Measurements from ENCODE around the gene HMX1.

The HMX1 gene

DNA sequence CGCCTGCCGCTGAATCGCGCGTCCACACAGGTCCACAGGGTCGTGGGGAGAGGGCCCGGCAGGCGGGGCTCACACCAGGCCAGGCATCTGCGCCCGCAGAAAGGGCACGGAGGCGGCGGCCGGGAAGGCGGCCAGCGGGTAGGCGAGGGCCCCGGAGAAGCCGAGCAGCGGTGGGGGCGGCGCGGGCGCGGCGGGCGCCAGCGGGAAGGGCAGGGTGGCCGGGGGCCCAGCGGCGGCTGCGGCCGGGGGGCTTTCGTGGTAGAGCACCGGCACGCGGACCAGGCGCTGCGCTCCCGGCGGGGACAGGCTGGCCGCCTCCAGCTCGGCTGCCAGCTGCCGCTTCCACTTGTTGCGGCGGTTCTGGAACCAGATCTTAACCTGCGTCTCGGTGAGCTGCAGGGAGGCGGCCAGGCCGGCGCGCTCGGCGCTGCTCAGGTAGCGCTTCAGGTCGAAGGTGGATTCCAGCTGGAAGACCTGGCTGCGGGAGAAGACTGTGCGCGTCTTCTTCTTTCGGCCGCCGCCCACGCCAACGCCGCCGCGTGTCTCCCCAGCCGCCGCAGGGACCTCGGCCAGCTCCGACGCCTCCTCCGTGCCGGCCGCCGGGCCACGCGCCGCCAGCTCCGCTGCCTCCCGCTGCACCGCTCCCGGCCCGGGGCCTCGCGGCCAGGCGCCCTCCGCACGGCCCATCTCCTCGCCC is 3.9 kb downstream of the HMX1 start:
- no peak for DNase-seq

DNA sequence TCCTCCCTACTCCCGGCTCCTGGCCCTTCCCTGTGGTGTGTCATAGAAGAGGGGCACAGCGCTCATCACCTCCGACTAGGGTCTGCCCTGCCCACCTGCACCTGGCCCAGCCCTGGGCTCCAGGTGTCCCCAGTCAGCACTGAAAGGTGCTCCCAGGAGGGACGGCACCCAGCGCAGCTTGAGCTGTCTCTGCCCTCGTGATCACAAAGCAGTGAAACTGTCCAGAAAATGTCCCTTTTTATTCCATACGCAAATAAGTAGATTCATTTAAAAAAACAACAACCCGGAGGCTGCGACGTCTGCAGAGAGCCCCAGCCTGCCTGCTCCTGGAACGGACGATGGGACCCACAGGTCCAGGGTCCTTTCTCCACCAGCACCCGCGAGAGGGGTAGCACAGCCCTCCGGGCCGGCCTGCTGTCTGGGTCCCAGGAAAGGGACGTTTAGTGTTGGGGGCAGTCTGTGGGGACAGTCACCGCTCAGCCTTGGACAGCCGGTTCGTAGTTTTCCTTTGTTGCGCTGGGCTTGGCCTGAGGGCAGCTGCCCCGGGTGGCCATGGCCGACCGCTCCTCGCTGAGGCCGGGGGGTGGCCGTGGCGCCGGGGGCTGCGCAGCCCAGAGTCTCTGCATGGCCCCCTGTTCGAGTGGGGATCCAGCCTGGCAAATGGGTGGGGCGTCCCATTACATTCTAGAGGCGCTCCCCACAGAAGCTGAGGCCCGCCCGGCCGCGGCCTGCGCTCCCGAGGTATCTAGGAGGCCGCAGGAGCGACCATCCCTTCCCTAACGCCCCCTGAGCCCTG is 4.6 kb downstream of the HMX1 start:
- no peak for DNase-seq

GRCh38 chr4:8866421-8866820 is 5.2 kb downstream of the HMX1 start:
- no peak for DNase-seq

- no peak for DNase-seq
These were observed 5.8 kb downstream of the HMX1 start for GRCh38 chr4:8865681-8866310.

DNA sequence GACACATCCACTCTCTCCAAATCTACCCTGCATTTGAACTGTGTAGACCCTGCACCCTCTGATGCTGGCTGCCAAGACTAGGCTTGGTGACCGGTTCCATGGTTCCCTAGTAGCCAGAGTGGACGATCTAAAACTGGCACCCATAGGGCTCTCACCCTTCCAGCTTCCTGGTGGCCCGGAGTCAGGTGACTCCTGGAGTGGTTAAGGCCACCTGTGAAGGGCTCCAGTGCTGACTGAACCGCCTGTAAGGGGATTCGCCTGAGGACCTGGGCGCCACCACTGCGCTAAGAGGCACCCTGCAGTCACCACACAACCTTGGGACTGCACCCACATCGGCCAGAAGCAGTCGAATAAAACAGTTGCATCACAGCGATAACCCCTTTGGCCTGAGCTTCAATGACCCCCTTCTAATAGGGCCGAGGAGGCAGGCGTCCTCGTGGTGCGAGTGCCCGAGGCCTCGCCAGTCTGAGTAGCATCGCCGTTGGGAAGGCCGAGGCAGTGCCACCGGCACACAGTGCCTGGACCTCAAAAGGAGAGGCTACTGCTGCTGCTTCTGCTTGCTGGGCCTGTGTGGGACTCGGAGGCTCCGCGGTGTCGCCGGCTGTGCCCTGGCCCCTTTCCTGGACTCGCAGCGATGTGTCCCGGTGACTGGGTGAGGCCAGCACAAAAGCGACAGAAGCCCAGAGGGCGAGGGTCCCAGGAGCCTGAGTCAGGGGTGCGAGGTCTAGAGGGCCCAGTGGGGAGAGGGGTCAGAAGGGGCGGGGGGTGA is 6.5 kb downstream of the HMX1 start:
- no peak for DNase-seq

- DNase-seq: no peak
These were observed 7.7 kb downstream of the HMX1 start for GRCh38 chr4:8863686-8864682.

GRCh38 chr4:8862800-8863685 is 8.6 kb downstream of the HMX1 start:
- DNase-seq: no peak

- no peak for DNase-seq
These were observed 9.3 kb downstream of the HMX1 start for GRCh38 chr4:8862334-8862733.

GRCh38 chr4:8861576-8862295 is 9.9 kb downstream of the HMX1 start:
- DNase-seq: no peak

DNA sequence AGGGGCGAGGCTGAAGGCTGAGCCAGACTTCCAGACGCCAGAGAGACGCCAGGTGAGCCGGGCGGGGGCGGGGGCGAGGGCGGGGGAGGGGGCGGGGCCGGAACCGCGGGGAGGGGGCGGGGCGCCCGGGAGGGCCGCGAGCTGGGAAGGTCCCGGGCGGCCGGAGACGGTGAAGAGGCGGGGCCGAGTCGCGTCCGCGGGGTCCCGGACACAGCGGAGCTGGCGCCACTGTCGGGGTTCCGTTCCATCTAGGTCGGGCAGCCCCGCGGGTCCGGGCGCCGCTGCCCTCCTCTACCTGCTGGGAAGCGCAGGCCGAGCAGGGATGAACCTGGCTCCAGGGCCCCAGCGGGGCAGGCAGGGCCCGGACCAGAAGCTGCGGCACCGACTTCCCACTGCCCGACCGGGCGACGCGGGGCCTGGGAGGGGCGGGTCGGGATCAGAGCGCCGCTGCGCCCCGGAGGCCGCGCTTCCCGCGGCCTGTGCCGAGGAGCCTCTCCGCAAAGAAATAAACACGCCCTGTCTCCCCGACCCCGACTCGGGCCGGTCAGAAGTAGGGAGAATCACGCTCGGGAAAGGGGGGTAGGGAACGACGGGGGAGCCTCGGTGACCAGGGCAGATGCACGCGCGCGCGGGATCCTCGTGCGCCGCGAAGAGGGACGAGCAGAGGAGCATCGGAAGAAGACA is 10.6 kb downstream of the HMX1 start:
- no peak for DNase-seq

DNA sequence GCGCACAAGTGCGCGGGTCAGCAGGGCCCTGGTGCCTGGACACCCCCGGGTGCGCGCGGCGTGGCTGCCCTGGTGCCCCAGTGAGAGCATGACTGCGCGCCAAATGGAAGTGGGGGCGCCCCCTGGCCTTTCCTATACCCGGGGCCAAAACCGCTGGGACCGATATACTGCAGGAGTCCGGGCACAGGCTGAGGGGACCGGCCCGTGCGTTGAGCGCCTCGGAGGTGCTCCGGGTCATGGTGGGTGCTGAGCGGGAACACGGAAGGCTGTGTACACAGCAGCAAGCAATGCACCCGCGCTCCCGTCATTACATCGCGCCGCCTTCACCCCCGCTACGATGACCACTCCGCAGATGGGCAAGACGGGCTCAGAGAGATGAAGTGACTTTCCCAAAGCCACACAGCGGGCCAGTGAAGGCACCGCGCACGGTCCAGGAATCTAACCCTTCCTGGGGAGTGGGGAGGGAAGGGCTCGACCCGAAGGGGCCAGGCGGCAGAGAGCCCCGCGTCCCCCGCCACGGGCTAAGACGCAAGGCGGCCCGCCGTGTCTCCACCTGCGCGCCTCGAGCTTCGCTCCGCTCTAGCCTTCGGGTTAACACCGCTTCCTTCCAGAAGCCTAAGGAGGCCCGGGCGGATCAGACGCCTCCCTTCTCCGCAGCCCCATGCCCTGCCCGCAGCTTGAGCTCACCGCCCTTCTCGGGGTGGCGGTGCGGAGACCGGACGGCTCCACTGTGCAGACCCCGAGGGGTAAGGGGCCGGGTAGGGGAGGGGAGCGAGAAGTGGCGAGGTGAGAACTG is 11.3 kb downstream of the HMX1 start:
- no peak for DNase-seq

DNA sequence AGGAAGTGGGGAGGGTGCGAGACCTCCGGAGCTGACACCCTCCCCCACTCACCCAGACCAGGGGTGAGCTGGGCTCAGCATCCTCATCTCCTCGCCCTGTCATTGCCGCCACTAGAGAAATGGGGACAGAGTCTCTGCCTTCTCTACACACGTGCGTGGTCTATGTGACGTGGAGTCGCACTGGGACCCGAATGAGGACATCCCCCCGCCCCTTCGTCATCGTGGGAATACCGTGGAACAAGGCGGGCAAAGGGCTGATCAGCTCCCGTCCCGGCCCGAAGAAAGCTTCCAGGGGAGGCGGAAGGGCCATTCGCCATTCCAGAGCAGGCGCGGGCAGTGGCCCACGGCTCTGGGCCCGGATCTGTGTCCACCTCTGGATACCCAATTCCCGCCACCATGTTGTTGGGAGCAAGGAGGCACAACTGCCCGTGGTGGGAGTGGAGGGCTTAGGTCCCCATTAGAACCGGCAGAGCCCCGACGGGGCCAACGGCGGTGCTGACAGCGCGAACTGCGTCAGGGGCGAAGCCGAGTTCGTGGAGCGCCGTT is 12.0 kb downstream of the HMX1 start:
- DNase-seq: no peak

GRCh38 chr4:8858701-8859210 is 12.9 kb downstream of the HMX1 start:
- DNase-seq: no peak

GRCh38 chr4:8857766-8858700 is 13.6 kb downstream of the HMX1 start:
- DNase-seq: no peak

DNA sequence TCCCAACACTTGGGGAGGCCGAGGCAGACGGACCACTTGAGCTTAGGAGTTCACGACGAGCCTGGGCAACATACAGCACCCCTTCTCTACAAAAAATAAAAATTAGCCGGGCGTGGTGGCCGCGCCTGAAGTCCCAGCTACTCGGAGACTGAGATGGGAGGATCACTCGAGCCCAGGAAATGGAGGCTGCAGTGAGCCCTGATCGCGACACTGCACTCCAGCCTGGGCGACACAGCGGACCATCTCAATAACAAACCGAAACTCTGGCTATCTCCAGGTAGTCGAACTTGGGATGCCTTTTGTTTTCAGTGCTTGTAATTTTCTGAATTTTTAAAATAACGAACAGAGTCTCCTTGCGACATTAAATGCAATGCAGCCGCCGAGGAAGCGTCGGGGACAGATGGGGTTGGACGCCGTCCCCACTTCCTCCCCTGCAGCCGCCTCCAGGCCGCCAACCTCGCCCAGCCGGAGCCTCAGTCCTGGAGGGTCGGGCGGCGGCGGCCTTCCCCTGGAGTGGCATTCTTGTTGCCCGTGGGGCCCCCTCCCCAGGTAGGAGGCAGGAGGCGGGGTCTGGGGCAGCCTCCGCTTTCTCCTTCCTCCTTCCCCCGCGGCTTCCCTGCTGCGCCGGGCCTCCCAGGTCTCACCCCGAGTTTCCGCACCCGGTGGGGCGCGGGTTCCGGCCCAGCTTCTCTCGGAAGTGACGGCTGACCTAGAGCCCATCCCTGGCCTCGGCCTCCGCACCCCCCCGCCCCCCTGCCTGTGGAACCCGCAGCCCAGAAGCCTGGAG is 14.6 kb downstream of the HMX1 start:
- no peak for DNase-seq

- no peak for DNase-seq
These were observed 15.8 kb downstream of the HMX1 start for GRCh38 chr4:8855818-8856245.
